GM18867 (cell line): ENCODE results near the gene F2RL2.
A peak's percentile ranks its signal among the peaks of the same experiment; 100 is the strongest.

Experiments used
- ATAC-seq: cut with Tn5 transposase; IDR thresholded peaks from one replicate; pipeline ENCODE4 v1.9.1; 2021; ENCODE audit warnings: mild to moderate bottlenecking, moderate library complexity; ENCODE audit not compliant: unreplicated experiment

Gene F2RL2

DNA sequence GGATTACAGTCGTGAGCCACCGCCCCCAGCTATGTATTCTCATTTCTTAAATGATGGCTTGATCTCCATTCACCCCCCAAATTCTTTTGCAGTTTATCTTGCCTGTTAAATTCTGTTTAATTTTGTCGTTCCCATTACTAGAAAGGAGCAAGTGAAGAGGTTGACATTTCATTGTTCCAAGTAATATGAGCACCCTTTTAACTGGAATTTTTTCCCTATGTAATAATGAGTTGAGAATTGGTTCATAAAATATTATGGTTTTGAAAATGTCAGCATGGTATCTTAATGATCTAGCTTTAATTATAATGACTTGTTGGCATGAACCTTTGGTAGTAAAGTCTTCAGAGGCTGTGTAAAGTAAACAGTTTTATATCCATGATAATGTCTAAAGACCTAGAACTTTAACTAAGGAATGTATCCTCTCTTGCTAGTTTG, 37.4 kb downstream of the F2RL2 start:
- no peak for ATAC-seq

DNA sequence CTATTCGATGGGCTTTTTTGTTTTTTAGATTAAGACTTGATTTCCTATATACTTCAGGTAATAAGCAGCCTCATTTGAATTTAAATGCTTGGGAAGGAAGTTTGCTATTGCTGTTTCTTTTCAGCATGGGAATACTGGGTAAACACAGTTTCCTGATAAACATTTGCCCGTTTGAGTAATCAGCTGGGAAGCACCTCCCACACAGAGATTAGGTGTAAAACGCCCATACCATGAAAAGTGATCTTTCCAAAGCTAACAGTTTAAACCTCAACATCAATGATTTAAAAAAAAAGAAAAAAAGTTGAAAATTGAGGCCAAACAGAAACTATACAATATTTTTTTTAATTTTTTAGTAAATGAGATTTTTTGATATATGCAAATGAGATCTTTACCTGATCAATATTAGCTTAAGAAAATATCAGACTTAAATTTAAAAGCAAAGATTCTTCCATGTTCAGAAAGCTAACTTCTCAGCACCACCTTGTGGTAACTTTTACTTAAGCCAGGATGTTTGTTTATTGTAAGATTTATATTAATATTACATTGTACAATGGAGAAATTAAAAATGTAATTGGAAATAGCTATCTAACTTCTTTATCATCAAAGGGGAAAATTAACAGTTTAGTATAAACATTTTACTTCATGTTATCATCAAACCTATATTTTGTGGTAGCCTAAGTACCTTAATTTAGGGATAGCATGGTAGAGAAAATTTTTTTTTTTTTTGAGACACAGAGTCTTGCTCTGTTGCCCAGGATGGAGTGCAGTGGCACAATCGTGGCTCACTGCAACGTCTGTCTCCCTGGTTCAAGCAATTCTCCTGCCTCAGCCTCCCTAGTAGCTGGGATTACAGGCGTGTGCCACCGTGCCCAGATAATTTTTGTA, 39.8 kb downstream of the F2RL2 start:
- ATAC-seq = no peak

DNA sequence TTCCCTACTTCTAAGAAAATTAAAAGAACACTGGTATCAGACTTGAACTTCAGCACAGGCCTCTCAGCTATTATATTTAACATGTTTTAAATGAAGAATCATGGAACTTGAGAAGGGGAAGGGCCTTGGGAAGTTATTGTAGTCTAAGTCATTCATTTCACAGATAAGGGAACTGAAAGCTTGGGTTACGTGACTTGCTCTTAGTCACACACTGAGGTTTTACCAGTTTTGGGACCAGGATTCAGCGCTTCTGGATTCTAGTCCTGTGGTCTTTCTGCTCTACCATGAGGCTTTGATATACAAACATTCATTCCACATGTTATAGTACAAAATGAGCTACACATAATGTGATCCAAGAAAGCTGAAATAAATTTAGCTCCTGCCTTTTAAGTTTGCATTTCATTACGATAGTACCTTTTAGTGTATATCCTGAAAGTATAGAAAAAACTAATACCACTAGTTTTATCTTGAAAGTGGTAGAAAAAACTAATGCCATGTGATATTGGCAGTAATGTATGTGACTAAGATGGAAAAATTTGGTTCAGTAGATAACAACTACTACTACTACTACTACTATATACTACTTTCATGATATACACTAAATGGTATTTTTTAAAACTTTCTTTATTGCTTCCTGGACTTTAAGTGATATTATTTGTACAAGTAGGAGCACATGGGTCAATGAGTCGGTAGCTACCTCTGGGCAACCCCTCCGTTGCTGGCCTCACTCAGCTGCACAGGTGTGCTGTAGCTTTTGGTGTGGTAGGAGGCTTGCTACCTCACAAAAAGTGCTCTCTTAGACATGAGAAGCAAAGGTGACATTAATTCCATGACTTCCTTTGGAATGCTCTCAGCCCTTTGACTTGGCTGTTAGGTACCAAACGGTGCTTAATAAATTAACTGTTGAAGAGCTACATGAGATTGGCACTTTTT, 40.7 kb downstream of the F2RL2 start:
- peak; percentile 88 for ATAC-seq

DNA sequence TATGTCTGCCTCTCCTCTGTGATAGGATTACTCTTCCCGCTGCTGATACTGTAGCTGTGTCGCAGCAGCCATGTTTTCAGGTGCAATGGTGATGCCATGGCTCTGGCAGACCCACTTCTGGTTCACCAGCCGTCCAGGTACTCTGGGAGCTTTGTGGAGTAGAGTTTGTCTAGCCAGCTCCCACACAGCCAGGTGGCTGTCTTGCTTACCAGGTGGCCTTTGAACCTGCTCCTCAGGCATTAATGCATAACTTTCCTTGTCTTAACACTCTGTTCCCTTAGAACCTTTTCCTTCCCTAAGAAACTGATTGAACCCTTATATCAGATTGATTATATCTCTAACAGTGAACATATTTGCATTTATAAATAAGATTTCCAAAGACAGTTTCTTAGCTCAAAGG, 42.2 kb downstream of the F2RL2 start:
- no peak for ATAC-seq

DNA sequence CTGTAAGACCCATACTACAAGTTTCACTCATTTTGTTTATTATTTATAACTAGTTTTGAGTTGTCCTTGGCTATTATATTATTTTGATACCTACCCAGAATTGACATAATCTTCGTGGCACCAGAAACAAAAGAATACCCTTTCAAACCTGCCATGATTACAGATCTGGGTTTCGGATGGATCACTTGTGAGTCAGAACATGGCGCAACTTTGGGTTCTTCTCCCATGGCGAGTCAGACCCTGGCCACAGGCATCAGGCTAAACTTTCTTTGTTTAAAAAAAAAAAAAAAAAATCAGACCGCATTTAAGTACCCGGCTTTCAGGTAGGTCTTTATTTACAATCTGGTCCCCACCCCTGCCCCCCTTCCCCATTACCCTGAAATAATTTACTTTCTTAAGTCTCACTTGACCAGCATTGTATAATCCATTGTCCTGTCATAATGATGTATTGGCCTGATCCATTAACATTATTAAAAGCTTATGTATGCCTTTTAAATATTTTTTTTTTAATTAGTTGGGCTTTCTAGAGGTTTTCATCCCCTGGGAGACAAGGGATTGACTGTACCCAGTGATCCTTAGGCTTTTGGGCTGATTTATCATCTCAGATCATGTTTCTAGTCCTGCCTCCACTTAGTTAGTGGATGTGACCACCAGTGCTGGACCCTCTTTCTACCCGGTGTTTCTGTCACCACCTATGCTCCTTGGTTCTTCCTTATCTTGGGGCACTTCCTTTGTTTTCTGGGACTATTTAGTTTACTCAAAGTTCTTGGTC, 43.9 kb downstream of the F2RL2 start:
- no peak for ATAC-seq

DNA sequence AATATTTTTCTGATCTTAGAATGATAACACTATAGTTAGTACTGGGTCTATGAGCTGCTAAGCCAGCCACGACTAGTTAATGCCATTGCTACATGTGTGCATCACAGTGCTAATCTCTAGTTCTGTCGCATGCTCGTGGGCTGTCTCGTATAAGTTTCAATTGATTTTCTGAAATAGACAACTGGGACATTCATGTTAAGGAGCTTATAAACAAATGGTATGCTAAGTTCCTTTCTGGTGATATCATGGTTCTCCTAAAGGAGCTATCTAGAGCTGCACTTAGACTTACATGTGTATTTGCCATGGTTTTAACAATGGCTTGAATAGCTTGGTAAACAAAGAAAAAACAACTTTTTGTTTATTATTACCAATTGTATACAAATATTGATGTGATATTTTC, 46.2 kb downstream of the F2RL2 start:
- ATAC-seq = no peak

DNA sequence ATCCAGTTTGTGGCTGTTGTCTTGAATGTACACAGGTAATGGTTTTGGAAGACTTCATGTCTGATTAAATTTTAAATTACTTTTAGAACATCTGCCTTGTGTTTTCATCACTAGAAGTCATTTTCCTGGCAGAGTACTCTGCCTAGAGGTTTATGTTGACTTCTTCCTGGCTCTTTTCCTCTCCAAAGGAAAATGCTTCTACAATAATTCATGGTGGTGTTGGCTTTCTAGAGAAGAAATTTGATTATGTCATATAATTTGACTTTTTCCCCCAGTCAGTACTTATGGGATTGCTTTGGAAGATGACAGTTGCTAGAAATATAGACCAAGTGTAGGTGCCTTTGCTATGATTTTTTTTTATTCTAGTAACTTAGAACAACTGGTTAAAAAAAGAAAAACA, 46.8 kb downstream of the F2RL2 start:
- no peak for ATAC-seq

DNA sequence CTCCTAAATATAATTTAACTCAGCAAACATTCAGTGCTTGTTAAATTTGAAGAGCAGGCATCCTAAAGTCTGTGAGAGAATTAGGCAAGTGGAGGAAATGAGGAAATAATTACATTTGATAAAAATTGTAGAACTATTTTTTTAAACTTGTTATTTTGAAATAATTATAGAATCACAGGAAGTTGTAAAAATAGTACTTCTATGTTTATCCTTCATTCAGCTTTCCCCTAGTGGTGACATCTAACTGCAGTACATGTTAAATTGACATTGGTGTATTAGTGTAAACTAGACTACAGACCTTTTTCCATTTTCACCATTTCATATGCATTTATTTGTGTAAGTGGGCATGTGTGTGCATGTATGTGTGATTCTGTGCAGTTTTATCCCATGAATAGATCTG, 51.6 kb downstream of the F2RL2 start:
- ATAC-seq = no peak

DNA sequence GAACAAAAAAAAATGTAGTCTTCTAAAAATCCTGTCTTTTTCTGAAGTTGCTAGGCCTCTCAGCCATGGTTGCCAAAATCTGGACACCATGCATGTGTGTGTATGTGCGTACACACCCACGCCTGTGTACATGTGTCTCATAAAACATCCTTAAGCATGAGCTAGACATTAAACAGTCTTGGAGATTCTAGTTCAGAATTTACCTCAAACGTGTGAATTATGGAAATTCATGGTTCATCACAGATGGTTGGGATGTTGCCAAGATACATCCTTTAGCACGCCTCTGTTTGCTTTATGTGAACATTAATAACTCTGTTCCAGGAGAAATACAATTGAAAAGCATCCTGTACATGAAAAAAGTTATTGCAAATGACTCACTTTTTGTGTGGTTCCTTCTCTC, 53.0 kb downstream of the F2RL2 start:
- no peak for ATAC-seq
